ENCODE measurements around the gene GALNT10. TPM values are rescaled to one million over a fixed set of nuclear protein-coding genes. Genes with fewer than 3 reads are reported as not detected.

GALNT10 gene
- total RNA-seq, 4 donors from 2014 or later: 21.4 to 49.8 (median 44.7) TPM

- H3K4me3 ChIP-seq: no peak overlapping the region
- no peak for TF ChIP-seq POLR2A (IDR thresholded peaks at IDR 0.05; ENCODE audit: low read depth)
- no peak for TF ChIP-seq POLR2AphosphoS5 (IDR thresholded peaks at IDR 0.05)
- no peak for TF ChIP-seq EP300 (IDR thresholded peaks at IDR 0.05)
- no peak for TF ChIP-seq CTCF (IDR thresholded peaks at IDR 0.05)
- no peak for DNase-seq (ENCODE audit: extremely low spot score)
- WGBS: 81% methylated on average over 2 of the region's 2 CpGs
- H3K27ac ChIP-seq (replicated peaks in 1 of 4): no peak overlapping the region
- H3K4me1 ChIP-seq: peaks cover 0 to 19% (median 7%) of the 10 kb centered on the region in 4 donors
- no peaks in the 10 kb centered on the region for H3K36me3 ChIP-seq
- no peaks in the 10 kb centered on the region for H3K9me3 ChIP-seq
- no peaks in the 10 kb centered on the region for H3K27me3 ChIP-seq
- intact Hi-C loops (cut with DNase I): no loop called here
Measured at GRCh38 chr5:154209591-154210081, 19.1 kb downstream of the GALNT10 start.

- Histone ChIP-seq H3K27me3 (no peaks in the 10 kb centered on the region), H3K9me3 (no peaks in the 10 kb centered on the region), H3K4me1 (peaks cover 0 to 24% (median 12%) of the 10 kb centered on the region in 4 donors), H3K27ac (replicated peaks in 1 of 4) (no peak overlapping the region), H3K36me3 (no peaks in the 10 kb centered on the region), H3K4me3 (no peak overlapping the region)
- no peak for DNase-seq (ENCODE audit: extremely low spot score)
- no peak for TF ChIP-seq EP300 (IDR thresholded peaks at IDR 0.05)
- no peak for TF ChIP-seq POLR2A (IDR thresholded peaks at IDR 0.05; ENCODE audit: low read depth)
- TF ChIP-seq CTCF (IDR thresholded peaks at IDR 0.05): no peak
- TF ChIP-seq POLR2AphosphoS5 (IDR thresholded peaks at IDR 0.05): no peak
- WGBS: 78% methylated on average over 2 of the region's 2 CpGs
- intact Hi-C loops (cut with DNase I): no loop called here
Measured at GRCh38 chr5:154210163-154210562, 19.6 kb downstream of the GALNT10 start.

- intact Hi-C loops (cut with DNase I): no loop called here
- WGBS: 95% methylated on average over 7 of the region's 7 CpGs
- Histone ChIP-seq H3K4me3 (no peak overlapping the region), H3K4me1 (peaks cover 0 to 37% (median 28%) of the 10 kb centered on the region in 4 donors), H3K9me3 (no peaks in the 10 kb centered on the region), H3K36me3 (no peaks in the 10 kb centered on the region), H3K27ac (replicated peaks in 1 of 4) (no peak overlapping the region), H3K27me3 (no peaks in the 10 kb centered on the region)
- TF ChIP-seq CTCF (IDR thresholded peaks at IDR 0.05) (no peak), EP300 (IDR thresholded peaks at IDR 0.05) (no peak), POLR2AphosphoS5 (IDR thresholded peaks at IDR 0.05) (no peak), POLR2A (IDR thresholded peaks at IDR 0.05; ENCODE audit: low read depth) (no peak)
- no peak for DNase-seq (ENCODE audit: extremely low spot score)
Measured at GRCh38 chr5:154211641-154212390, 21.3 kb downstream of the GALNT10 start.

- Histone ChIP-seq H3K27me3 (no peaks in the 10 kb centered on the region), H3K4me3 (no peak overlapping the region), H3K36me3 (no peaks in the 10 kb centered on the region), H3K4me1 (peaks cover 0 to 47% (median 41%) of the 10 kb centered on the region in 4 donors), H3K9me3 (no peaks in the 10 kb centered on the region), H3K27ac (replicated peaks in 1 of 4) (peak overlapping the region in 2 of 4 donors; percentile 2 to 13)
- WGBS: 94% methylated on average over 4 of the region's 4 CpGs
- intact Hi-C loops (cut with DNase I): no loop called here
- no peak for TF ChIP-seq POLR2AphosphoS5 (IDR thresholded peaks at IDR 0.05)
- no peak for TF ChIP-seq CTCF (IDR thresholded peaks at IDR 0.05)
- DNase-seq (ENCODE audit: extremely low spot score): no peak
Measured at GRCh38 chr5:154213592-154213991, 23.1 kb downstream of the GALNT10 start.

Data from esophagus muscularis mucosa (tissue), 4 donors.